A549 treated with CORT108297 at 1 μM for 4 hours (cell line): ENCODE data around the gene PCED1B. TPM values are rescaled to one million over a fixed set of nuclear protein-coding genes. Genes with fewer than 3 reads are reported as not detected.

ENCODE experiments used
- total RNA-seq: library from RNA; stranded (reverse); fragments of 200-300 nt; extraction: Qiagen RNA extraction; gene quantifications from 5 replicates; pipeline ENCODE4 v1.2.3, GENCODE V29; 2022

PCED1B gene, protein sequence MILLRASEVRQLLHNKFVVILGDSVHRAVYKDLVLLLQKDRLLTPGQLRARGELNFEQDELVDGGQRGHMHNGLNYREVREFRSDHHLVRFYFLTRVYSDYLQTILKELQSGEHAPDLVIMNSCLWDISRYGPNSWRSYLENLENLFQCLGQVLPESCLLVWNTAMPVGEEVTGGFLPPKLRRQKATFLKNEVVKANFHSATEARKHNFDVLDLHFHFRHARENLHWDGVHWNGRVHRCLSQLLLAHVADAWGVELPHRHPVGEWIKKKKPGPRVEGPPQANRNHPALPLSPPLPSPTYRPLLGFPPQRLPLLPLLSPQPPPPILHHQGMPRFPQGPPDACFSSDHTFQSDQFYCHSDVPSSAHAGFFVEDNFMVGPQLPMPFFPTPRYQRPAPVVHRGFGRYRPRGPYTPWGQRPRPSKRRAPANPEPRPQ
- 35.5 to 44.4 TPM (median 44.1 TPM) in 5 replicates for total RNA-seq

DNA sequence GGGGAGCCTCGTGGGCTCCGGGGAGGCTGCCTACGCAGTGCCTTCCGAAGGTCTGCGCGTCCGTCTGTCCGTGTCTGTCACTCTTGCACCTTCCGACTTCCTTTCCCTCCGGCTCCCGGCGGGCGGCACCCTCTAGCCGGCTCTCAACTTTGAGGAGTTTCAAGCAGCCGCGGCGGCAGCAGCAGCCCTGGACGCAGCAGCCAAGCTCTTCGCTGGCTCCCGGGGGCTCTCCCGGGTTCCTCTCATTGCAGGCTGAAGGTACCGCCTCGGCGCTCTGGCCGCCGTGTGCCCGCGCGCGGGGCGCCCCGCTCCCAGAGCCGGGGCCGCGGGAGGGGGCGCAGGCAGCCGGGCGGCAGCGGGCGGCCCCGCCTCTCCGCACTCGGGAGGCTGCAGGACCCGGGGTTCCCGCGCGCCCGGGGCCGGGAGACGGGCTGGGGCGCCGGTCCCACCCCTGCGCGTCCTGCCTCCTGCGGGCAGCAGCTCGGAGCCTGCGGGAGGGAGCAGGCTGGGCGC is at the start of gene PCED1B, which contains the start of gene AMIGO2:
TSS of gene PCED1B (plus strand) at position 154 of the 513 bp plus-strand sequence. CDS start 155,443 bp downstream, outside the sequence.
TSS of gene AMIGO2 (minus strand) at position 492 of the 513 bp plus-strand sequence. CDS start 957 bp downstream, outside the sequence.

Other genes starting within 250 kb of the PCED1B start
- gene AMIGO2, start 338 bp downstream of the PCED1B start, total RNA-seq: 94.6 to 163 TPM (median 140 TPM) in 5 replicates